ENCODE results near the gene GABRA4.

GRCh38 chr4:46946919-46947536, 46.4 kb downstream of the GABRA4 start:
- TF ChIP-seq POLR2A (IDR thresholded peaks at IDR 0.05) (no peak), CTCF (IDR thresholded peaks at IDR 0.05) (no peak), POLR2AphosphoS5 (IDR thresholded peaks at IDR 0.05) (no peak)
